Right hindlimb (tissue), 1 donor: ENCODE measurements around the gene SOD1.
"Not testable (repeated sequence)": the region's sequence is repeated elsewhere in the genome, so short reads cannot be mapped to it uniquely, and the experiment has no call there.

Experiments
- DNase-seq: peaks from one replicate; pipeline ENCODE4 v3.0.0-alpha.2; 2018

Gene SOD1

DNA sequence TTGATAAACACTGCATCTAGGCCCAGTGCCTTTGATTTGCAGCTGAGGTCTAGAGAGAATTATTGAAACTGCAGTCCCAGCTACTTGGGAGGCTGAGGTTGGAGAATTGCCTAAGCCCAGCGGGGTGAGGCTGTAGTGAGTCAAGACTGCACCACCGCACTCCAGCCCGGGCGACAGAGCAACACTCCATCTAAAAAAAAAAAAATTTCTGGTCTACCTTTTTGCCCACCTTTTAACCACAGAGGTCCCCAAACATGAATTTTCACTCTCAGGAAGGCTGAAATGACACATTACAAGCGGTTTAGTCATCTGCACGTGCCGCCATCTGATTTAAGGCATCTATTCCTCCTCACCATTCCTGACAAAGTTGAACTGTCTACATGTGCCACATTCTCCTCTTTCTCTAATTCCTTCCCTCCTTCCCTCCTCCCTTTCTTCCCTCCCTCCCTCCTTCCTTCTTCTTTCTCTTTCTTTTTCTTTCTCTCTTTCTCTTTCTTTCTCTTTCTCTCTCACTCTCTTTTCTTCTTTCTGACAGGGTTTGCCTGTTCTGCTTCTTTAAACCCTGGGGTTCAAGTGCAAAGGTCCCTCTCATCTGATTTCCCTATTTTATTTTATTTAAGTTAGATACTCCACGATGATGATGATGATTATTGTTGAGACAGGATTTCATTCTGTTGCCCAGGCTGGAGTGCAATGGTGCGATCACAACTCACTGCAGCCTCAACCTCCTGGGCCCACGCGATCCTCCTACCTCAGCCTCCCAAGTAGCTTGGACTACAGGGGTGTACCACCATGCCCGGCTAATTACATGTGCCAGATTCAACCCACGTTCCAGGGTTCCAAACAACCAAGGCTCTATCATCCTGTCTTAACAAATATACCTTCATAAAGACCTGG is 3.0 kb upstream of the SOD1 start:
- no peak for DNase-seq

DNA sequence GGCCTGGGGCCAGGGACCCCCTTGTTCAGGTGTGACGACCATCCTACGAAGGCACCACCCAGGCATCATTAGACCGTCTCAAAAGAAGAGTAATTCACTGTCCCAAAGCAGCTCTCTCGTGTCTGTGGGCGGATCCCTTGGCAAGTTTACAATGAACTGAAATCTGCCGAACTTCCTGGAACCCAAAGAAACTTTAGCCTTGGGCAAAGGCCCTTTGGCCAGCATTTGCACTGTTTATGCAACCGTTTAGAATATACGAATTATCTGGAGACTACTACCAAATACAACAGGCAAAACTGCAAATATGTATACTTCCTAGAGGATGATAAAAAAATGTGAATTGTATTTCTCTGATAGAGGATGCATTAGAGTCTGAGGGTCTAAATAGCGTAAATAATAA is 1.4 kb upstream of the SOD1 start:
- no peak for DNase-seq

DNA sequence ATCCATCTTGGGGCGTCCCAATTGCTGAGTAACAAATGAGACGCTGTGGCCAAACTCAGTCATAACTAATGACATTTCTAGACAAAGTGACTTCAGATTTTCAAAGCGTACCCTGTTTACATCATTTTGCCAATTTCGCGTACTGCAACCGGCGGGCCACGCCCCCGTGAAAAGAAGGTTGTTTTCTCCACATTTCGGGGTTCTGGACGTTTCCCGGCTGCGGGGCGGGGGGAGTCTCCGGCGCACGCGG is 282 bp upstream of the SOD1 start:
- DNase-seq, result no peak

DNA sequence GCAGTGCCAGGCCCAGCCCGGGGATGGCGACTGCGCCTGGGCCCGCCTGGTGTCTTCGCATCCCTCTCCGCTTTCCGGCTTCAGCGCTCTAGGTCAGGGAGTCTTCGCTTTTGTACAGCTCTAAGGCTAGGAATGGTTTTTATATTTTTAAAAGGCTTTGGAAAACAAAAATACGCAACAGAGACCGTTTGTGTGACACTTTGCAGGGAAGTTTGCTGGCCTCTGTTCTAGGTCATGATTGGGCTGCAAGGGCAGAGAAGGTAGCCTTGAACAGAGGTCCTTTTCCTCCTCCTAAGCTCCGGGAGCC is 719 bp downstream of the SOD1 start:
- no peak for DNase-seq

DNA sequence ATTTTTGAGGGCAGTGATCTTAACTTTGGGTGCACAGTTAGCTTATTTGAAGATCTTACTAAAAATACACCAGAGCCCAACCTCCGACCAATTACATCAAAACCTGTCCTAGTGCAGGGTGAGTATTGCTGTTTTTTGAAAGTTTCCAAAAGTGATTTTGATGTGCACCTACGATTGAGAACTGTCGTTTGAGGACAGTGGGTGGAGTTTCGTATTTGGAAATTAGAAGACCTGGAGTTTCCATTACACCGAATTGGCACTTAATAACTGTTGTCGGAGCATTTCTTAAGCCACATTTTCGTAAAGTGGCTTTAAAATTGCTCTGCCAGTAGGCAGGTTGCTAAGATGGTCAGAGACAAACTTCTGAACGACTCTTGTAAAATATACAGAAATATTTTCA is 1.1 kb downstream of the SOD1 start:
- no peak for DNase-seq

DNA sequence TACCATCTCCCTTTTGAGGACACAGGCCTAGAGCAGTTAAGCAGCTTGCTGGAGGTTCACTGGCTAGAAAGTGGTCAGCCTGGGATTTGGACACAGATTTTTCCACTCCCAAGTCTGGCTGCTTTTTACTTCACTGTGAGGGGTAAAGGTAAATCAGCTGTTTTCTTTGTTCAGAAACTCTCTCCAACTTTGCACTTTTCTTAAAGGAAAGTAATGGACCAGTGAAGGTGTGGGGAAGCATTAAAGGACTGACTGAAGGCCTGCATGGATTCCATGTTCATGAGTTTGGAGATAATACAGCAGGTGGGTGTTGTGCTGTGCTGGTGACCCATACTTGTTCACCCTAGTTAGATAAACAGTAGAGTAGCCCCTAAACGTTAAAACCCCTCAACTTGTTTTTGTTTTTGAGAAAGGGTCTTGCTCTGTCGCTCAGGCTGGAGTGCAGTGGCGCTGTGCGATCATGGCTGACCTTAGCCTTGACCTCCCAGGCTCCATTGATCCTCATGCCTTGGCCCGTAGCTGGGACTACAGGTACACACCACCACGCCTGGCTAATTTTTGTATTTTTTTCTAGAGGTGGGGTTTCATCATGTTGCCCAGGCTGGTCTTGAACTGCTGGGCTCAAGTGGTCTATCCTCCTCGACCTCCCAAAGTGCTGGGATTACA is 4.2 kb downstream of the SOD1 start:
- no peak for DNase-seq

DNA sequence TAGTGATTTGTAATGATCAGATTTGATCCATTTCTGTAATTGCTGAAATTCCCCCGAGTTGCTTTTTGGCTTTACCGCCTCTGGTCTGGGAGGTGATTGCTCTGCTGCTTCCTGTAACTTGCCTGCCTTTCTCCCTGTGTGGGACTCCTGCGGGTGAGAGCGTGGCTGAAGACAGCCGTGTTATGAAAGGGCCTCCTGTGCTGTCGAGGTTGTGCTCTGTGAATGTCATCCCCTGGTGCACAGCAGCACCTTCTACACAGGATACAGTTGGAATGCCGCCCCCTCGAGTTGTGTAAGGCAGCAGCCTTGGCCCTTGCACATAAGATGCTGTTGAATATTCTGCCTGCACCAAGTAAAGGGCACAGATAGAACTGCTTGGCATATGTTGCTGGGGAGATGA is 5.9 kb downstream of the SOD1 start:
- DNase-seq, result no peak

DNA sequence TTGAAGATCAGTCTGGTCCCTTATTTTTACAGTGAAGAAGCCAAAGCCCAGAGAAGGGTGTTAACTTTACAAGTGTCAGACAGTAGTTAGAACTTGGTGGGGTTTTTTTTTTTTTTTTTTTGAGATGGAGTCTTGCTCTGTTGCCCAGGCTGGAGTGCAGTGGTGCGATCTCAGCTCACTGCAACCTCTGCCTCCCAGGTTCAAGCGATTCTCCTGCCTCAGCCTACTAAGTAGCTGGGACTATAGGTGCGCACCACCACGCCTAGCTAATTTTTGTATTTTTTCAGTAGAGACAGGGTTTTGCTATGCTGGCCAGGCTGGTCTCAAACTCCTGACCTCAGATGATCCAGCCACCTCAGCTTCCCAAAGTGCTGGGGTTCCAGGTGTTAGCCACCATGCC is 6.4 kb downstream of the SOD1 start:
- not testable (repeated sequence) for DNase-seq

DNA sequence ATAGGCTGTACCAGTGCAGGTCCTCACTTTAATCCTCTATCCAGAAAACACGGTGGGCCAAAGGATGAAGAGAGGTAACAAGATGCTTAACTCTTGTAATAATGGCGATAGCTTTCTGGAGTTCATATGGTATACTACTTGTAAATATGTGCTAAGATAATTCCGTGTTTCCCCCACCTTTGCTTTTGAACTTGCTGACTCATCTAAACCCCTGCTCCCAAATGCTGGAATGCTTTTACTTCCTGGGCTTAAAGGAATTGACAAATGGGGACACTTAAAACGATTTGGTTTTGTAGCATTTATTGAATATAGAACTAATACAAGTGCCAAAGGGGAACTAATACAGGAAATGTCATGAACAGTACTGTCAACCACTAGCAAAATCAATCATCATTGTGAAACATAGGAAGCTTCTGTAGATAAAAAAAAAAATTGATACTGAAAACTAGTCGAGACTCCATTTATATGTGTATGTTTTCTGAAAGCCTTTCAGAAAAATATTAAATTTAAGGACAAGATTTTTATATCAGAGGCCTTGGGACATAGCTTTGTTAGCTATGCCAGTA is 7.0 kb downstream of the SOD1 start:
- DNase-seq, result no peak

DNA sequence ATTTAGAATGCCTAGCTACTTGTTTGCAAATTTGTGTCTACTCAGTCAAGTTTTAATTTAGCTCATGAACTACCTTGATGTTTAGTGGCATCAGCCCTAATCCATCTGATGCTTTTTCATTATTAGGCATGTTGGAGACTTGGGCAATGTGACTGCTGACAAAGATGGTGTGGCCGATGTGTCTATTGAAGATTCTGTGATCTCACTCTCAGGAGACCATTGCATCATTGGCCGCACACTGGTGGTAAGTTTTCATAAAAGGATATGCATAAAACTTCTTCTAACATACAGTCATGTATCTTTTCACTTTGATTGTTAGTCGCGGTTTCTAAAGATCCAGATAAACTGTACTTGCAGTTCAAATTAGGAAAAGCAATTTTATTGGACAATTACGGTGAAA is 7.6 kb downstream of the SOD1 start:
- no peak for DNase-seq

DNA sequence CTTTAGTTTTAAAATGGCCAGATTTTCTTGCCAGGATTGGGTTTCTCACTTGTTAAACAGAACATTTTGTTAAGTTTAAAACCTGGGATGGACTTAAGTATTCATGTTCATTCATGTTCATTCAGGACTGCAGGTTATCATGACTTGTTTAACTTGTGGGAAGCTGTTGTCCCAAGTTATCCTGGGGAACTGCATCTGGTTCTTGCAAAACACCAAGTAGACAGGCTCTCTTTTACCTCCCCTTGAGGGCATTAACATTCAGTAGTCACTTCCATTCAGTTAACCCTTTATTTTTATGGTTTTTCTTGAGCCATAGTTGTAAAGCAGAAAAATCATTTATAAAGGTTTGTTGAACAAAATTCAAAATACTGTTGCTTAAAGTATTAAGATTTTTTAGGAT is 8.1 kb downstream of the SOD1 start:
- DNase-seq, result no peak

DNA sequence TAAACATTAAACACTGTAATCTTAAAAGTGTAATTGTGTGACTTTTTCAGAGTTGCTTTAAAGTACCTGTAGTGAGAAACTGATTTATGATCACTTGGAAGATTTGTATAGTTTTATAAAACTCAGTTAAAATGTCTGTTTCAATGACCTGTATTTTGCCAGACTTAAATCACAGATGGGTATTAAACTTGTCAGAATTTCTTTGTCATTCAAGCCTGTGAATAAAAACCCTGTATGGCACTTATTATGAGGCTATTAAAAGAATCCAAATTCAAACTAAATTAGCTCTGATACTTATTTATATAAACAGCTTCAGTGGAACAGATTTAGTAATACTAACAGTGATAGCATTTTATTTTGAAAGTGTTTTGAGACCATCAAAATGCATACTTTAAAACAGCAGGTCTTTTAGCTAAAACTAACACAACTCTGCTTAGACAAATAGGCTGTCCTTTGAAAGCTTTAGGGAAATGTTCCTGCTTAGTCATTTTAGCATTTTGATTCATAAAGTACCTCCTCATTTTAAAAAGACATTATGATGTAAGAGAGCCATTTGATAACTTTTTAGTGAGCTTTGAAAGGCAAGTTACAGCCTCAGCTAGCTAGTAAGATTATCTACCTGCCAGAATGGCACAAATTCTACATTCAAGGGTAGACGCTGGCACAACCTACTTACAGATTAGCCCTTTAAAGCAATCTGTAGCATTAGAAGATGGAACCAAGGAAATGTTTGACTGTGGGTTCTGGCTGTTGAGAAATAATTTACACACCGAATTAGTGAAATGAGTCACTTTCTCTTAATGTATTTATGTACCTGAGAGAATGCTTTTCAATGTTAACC is 9.4 kb downstream of the SOD1 start:
- no peak for DNase-seq

DNA sequence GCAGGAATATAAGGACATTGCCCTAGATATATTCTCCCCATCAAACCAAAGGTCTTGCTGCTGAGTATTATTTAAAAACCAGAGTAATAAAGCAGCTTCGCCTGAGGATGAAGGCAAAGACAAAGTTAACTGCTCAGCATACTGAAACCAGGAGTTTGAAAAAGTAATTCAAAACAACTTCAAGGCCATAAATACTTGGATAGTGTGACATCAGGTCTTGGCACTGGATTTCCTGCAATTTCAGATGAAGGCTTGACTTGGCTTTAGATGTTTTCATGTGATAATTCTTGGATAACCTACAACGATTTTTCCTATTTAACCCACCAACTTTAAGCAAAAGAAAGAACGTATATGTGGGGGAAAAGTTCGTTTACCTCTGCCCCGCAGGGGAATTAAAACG is 10.6 kb downstream of the SOD1 start:
- no peak for DNase-seq

DNA sequence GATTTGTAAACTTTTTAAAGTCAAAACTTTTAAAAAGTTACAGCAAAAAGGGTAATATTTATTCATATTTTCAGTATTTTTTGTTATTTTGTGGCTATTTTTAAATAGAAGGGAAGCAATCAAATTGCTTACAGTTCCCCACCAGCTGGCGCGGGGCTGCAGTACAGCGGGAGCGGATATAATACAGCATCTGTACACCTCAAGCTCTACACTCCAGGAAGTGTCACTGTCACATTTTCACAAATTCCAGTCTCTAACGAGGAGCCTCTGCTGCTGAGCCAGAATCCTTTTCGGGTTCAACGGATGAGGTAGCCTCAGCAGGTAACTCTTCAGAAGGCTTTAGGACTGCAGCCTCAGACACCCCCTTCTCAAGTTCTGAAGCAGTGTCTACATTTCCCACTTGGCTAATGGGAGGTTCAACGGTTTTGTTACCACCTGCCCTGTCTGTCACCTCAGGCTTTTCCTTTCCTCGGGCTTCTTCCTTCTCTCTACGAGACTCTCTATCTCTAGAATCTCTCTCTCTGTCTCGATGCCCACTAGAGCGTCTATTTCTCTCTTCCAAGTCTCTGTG is 11.7 kb downstream of the SOD1 start:
- DNase-seq, result no peak

DNA sequence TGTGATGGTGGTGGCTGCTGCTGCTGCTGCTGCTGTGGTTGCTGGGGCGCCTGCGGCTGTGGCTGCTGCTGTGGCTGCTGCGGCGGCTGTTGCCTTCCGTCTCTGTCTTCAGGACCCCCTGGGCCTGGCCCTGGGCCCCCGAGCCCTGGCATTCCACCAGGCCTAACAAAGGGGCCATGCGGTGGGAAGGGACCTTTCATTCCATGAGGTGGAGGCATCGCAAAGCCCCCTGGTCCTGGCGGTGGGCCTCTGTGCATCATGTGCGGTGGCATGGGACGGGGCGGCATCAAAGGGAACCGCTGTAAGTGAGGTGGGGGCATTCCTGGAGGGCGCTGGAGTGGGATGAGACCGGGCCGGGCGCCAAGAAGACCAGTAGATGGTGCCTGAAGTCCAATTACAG is 12.4 kb downstream of the SOD1 start:
- DNase-seq, result no peak

DNA sequence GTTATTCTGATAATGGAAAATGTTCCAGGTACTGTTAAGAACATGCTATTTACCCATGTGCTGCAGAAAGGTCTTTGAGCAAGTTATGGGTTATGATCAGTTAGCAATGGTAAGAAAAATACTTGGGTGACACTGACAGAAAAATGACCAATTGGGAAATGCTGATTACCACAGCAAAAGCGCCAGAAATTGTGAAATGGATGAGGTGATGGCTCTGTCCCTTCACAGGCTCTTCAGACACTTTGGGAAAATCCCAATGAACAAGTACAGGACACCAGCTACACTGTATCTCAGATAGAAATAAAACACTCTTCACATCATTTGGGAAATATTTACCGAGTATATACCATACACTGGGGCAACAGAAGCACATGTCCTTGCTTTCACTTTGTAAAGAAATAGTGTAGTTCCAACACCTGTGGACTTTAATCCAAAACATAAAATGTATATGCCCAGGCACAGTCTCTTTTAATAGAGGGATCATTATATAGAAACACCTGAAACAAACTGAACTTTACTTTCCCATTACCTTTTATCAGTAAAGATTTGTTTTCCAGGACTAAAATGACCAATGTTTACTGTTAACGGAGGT is 13.9 kb downstream of the SOD1 start:
- DNase-seq, result no peak

DNA sequence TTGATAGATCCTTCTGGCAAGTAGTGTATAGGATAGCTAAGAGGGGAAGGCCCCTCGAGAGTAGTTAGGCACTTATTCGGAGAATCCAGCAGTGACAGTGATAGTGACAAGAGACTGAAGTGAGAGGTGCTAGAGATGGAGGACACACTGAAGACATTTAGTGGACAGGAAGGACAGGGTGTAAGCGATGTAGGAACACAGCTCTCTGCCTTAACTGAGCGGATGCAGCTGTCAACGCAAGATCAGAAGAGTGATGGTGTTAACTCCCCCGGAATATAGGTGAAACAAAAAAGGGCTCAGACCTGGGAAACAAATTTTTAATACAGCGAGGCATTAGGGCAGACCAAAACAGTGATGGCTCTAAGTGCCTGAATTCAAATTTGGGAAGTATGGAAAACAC is 15.8 kb downstream of the SOD1 start:
- DNase-seq, result no peak

DNA sequence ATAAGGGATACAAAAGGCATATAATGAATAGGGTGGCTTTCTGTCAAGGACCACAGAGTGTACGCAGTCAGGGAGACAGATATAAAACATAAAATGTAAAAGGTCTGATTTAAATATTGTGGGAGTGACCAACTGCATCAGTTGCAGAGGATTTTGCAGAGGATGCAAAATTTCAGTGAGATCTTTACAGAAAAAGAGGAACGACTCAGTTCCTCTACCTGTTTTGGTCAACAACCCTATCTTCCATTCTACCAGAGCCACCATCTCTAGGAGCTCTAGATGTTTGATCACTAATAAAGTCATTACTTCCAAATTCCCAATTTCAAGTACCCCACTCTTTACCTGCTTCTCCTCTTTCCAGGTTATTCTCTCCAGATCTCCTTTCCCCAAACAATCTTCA is 16.5 kb downstream of the SOD1 start:
- DNase-seq, result no peak

DNA sequence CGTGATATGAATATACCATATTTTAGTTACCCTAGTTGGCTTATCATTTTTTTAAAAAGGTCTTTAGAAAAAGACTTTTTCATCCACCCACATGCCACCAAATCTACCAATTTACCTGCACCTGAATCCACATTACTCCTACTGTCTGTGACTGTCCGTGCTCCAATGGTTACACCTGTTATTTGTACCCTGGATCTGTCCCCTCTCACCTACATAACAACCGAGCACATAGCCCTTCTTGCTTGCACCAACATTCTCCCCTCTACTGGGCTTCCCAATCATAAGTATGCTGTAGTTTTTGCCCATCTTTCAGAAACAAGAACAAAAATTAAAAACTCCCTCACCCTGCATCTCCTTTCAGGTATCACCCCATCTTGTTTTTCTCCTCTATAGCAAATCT is 17.6 kb downstream of the SOD1 start:
- no peak for DNase-seq

DNA sequence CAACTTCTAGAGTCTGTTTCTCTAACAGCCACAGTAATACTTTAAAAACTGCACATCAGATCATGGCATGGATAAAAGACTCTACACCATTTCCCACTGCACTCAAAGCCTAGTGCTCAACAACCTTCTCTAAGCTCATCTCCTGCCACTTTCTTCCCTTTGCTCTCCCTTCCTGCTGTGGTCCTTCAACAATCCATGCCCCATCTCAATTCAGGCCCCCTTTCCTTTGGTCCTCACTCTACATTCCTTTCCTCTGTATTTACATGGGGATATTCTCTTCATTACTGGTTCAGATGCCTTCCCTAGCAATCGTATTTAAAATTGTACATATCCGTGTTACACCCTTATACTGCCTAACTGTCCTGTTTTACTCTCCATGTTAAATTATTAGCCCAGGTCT is 19.0 kb downstream of the SOD1 start:
- no peak for DNase-seq

DNA sequence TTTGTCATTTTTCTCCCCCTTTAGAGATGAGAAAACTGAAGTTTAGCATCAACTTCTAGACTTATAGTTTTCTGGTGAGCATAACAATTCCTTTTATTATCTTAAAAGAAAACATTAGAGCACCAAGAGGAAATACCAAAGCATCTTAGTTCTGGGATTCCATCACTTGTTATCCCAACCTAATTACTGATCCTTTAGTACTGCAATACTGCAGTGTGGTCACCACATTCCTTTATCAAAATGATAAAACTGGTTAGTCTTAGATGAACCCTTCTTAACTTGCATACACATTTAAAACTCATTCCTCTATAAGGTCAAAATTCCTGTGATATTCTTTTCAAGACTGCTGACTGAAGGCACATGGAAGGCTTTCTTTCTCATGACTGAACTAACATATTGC is 23.1 kb downstream of the SOD1 start:
- DNase-seq, result no peak

DNA sequence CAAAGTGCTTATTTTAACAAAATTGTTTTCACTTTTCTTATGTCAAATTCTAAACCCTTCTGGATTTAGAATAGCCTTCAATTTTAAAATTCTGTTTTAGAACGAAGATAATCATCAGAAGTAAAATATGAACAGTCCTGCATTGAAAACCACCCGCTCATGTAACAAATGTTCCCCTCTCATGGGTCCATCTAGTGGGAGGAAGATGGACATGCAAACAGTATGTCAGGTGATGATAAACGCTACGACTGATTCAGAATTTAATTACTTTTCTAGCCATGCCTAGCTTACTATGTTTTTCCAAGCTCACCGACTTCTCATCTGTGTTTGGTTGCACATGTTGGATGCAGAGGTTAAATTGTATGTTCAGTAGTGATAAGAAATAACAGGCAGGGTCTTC is 23.5 kb downstream of the SOD1 start:
- DNase-seq, result no peak

DNA sequence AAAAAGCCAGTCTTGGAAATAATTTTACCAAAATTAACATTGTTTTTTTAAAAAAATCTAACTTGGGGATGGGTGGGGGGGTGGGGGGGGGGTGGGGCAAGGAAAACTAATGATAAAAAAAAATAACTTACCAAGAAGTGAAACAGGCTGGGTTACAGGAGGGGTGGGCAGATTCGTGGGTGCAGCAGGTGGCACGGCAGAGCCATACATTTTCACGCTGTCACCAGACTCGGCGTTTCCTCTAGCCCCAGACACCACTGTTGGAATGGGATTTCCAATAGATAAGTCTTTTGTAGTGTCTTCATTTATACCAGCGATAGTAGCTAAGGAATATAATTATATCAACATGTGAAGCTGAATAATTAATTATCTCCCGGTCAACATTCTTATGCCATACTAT is 25.4 kb downstream of the SOD1 start:
- no peak for DNase-seq
